Brain microvascular endothelial cell (primary cell): ENCODE measurements around the gene ZIC2.

Source experiments
- DNase-seq: peaks from one replicate; pipeline ENCODE4 v3.0.0-alpha.2; 2020
- H3K27ac ChIP-seq: fragments of 250-450 bp; sonication (Bioruptor Pico); 2 replicates; pipeline ENCODE4 v1.5.1; 2020; ENCODE audit warnings: mild to moderate bottlenecking, moderate library complexity
- H3K27me3 ChIP-seq: fragments of 250-450 bp; sonication (Bioruptor Pico); replicated peaks from 2 replicates; pipeline ENCODE4 v1.5.1; 2020; ENCODE audit warnings: mild to moderate bottlenecking
- H3K36me3 ChIP-seq: fragments of 250-450 bp; sonication (Bioruptor Pico); replicated peaks from 2 replicates; pipeline ENCODE4 v1.5.1; 2020; ENCODE audit warnings: mild to moderate bottlenecking
- H3K4me3 ChIP-seq: 2 replicates; pipeline ENCODE4 v1.5.1; 2011; ENCODE audit warnings: low read depth, mild to moderate bottlenecking, control low read depth, low read length, moderate library complexity
- in situ Hi-C: cut with HindIII; loops from 2 replicates; pipeline ENCODE4 v1.10.0; 2017; ENCODE audit warnings: low sequenced_read_pairs, low pct_ligation_motif_present
- TF ChIP-seq, protein P1 (sequence below): IDR thresholded peaks from 2 replicates; pipeline ENCODE4 v1.5.1; 2011; ENCODE audit warnings: low read depth, mild to moderate bottlenecking, moderate library complexity, low read length, control low read depth, inconsistent platforms; ENCODE audit errors: missing control alignments

ZIC2 gene

GRCh38 chr13:99985886-99986527 lies 4.4 kb downstream of the ZIC2 start:
- DNase-seq, result no peak
- TF ChIP-seq, protein P1, sequence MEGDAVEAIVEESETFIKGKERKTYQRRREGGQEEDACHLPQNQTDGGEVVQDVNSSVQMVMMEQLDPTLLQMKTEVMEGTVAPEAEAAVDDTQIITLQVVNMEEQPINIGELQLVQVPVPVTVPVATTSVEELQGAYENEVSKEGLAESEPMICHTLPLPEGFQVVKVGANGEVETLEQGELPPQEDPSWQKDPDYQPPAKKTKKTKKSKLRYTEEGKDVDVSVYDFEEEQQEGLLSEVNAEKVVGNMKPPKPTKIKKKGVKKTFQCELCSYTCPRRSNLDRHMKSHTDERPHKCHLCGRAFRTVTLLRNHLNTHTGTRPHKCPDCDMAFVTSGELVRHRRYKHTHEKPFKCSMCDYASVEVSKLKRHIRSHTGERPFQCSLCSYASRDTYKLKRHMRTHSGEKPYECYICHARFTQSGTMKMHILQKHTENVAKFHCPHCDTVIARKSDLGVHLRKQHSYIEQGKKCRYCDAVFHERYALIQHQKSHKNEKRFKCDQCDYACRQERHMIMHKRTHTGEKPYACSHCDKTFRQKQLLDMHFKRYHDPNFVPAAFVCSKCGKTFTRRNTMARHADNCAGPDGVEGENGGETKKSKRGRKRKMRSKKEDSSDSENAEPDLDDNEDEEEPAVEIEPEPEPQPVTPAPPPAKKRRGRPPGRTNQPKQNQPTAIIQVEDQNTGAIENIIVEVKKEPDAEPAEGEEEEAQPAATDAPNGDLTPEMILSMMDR, result no peak
- no peaks in the 10 kb centered on the region for H3K36me3 ChIP-seq
- in situ Hi-C loops, result no loop called here
- H3K4me3 ChIP-seq, result peak overlapping the region; percentile 40
- H3K27ac ChIP-seq, result peak overlapping the region; percentile 31
- H3K27me3 ChIP-seq, result no peaks in the 10 kb centered on the region

DNA sequence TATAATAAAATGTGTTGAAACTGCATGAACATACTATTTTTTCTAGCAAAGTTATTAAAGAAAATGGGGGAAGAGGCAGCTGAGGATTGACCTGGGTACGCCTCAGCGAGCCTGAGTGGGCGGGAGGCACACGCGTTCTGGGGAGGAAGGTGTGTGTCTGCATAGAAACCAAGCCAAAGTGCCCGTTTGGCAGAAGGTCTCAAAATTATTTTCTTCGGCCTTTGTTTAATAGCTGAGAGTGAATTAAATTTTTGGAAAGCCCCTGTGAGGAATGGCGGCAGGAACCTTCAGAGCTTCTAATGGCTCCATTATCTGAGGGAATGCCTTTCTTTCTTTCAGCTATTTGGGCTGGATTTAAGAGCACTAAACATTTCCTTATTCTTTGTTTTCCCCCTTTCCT lies 5.2 kb downstream of the ZIC2 start:
- Histone ChIP-seq H3K27ac (no peak overlapping the region), H3K4me3 (no peak overlapping the region), H3K27me3 (no peaks in the 10 kb centered on the region), H3K36me3 (no peaks in the 10 kb centered on the region)
- TF ChIP-seq, protein P1, result no peak
- no peak for DNase-seq
- in situ Hi-C loops, result no loop called here

DNA sequence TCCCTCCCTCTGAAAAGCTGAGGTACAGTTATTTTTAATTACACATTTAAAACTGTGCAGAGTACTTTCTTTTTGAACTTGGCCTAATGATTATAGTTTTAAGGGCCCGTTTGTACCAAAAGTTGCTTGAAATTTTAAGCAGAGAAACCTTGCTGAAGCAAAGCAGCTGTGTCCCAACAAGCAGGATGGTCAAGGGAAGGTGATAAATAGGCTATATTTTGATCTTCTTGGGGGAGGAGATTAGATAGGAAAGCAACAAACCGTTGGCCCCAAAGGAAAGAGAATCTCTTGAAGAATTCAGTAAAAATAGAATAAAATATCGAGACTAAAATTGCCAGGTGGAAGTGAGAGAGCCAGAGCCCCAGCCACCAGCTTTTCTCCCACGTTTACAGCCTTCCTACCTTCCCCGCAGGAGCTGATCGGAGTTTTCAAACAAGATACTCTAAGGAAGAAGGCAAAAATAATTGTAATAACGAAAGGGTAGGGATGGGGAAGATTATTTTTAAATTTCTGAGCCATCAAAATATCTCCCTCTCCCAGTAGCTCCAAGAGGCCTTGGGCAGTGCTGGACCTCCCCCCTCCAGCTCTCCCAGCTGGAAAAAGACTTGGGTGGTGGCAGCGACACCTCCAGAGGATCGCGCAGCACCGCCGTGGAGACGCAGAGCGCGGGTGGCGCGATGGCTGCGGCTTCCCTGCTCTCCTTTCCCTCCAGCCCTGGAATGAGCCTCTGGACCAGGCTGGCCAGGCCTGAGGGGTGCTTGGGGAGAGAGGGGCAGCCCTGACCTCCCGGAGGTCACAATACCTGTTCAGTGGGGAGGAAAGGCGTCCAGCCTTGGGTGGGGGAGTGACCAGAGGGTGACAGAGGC lies 5.8 kb downstream of the ZIC2 start:
- TF ChIP-seq, protein P1, result no peak
- in situ Hi-C loops, result no loop called here
- Histone ChIP-seq H3K36me3 (no peaks in the 10 kb centered on the region), H3K27ac (peak overlapping the region; percentile 22), H3K27me3 (no peaks in the 10 kb centered on the region), H3K4me3 (peak overlapping the region; percentile 1)
- DNase-seq, result no peak

GRCh38 chr13:99988529-99989275 lies 7.1 kb downstream of the ZIC2 start:
- H3K27ac ChIP-seq, result no peak overlapping the region
- DNase-seq, result no peak
- in situ Hi-C loops, result no loop called here
- no peak overlapping the region for H3K4me3 ChIP-seq
- TF ChIP-seq, protein P1, result no peak
- H3K36me3 ChIP-seq, result no peaks in the 10 kb centered on the region
- H3K27me3 ChIP-seq, result no peaks in the 10 kb centered on the region

- Histone ChIP-seq H3K36me3 (no peaks in the 10 kb centered on the region), H3K27me3 (no peaks in the 10 kb centered on the region), H3K27ac (peak overlapping the region; percentile 29), H3K4me3 (no peak overlapping the region)
- no peak for DNase-seq
- in situ Hi-C loops, result no loop called here
- TF ChIP-seq, protein P1, result no peak
Measured at GRCh38 chr13:99989276-99990125, 7.9 kb downstream of the ZIC2 start.
